GM21360 (cell line): Measurements from ENCODE around the gene SGSM1.
"Not testable (repeated sequence)": the region's sequence is repeated elsewhere in the genome, so short reads cannot be mapped to it uniquely, and the experiment has no call there.

Experiments
- ATAC-seq: cut with Tn5 transposase; IDR thresholded peaks from one replicate; pipeline ENCODE4 v1.9.1; 2021; ENCODE audit warnings: mild to moderate bottlenecking, moderate library complexity; ENCODE audit not compliant: unreplicated experiment

Gene SGSM1

DNA sequence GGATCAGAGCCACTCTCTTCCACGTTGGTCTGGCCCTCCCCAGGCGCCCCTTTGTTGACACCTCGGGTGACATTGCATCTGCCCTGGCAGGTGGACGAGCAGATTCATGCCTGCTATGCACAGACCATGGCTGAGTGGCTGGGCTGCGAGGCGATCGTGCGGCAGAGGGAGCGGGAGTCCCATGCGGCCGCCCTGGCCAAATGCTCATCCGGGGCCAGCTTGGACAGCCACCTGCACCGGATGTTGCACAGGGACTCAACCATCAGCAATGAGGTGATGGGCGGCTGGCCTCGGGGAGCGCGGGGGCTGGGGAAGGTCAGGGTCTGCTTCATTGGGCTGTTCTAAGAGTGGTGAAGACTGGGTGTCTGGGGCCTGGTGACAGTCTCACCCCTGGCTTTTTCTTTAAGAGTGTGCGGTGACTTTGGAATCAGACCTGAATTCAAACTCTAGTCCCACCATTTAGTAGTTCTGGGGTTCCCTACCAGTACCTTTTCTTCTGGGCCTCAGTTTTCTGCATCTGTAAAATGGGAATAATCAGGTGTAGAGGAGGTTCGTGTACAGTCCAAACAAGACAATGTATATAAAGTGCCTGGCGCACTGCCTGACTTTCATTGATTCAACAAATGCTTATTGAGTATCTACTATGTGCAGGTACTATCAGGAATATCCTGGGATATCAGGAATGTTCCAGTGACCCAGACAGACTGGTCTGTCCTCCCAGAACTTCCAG, 87.5 kb downstream of the SGSM1 start:
- ATAC-seq, result no peak

DNA sequence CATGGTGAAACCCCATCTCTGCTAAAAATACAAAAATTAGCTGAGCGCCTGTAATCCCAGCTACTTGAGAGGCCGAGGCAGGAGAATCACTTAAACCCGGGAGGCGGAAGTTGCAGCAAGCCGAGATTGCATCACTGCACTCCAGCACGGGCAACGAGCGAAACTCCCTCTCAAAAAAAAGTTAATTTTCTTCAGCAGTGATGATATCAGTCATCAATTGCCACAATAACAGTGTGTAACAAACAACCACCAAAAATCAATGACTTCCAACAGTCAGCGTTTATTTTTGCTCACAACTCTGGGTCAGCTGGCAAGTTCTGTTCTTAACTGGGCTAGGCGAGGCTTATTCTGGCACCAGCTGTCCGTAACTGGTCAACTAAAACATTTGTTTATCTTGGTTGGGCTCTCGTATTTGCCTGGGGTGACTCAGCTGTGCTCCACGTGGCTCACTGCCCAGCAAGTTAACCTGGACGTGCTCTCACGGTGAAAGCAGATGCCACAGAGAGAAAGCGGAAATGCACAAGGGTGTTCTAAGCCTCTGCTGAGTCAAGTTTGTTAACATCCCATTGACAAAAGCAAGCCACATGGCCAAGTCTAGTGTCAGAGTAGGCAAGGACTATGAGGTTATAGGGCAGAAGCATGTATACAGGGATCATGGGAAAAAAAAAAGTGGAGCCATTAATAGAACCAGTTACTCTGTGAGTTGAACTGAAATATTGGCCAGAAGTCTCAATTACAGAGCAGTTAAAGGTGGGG, 88.4 kb downstream of the SGSM1 start:
- ATAC-seq, result no peak

DNA sequence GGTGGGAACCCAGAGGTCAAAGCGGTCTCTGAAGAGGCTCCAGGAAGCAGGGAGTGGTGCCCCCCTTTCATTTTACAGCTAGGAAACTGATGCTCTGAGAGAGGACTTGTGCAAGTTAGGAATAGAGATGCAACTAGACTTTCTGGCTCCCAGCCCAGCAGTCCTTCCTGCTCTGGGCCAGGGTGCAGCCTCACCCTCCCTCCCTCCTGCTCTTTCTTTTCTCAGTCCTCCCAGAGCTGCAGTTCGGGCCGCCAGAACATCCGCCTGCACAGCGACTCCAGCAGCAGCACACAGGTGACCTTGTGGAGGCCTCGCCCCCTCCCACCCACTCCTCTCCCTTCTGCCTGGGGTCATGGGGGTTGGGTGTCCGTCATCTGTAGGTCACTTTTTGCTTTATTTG, 89.0 kb downstream of the SGSM1 start:
- ATAC-seq, result no peak

- ATAC-seq, result no peak
These were observed 95.4 kb downstream of the SGSM1 start for GRCh38 chr22:24901448-24901847.

DNA sequence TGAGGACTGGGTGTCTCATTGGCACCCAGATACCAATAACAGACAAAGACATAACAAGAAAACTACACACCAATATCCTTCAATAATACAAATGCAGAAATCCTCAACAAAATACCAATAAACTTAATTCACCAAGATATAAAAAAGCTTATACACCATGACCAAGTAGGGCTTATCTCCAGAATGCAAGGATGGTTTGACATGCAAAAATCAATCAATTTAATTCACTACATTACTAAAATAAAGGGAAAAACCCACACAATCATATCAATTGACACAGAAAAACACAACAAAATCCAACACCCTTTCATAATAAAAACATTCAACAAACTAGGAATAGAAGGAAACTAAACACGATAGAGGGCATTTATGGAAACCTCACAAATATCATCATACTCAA, 99.9 kb downstream of the SGSM1 start:
- no peak for ATAC-seq

- not testable (repeated sequence) for ATAC-seq
These were observed 101.1 kb downstream of the SGSM1 start for GRCh38 chr22:24907101-24907500.

GRCh38 chr22:24920029-24920428, 114.0 kb downstream of the SGSM1 start:
- ATAC-seq, result no peak

DNA sequence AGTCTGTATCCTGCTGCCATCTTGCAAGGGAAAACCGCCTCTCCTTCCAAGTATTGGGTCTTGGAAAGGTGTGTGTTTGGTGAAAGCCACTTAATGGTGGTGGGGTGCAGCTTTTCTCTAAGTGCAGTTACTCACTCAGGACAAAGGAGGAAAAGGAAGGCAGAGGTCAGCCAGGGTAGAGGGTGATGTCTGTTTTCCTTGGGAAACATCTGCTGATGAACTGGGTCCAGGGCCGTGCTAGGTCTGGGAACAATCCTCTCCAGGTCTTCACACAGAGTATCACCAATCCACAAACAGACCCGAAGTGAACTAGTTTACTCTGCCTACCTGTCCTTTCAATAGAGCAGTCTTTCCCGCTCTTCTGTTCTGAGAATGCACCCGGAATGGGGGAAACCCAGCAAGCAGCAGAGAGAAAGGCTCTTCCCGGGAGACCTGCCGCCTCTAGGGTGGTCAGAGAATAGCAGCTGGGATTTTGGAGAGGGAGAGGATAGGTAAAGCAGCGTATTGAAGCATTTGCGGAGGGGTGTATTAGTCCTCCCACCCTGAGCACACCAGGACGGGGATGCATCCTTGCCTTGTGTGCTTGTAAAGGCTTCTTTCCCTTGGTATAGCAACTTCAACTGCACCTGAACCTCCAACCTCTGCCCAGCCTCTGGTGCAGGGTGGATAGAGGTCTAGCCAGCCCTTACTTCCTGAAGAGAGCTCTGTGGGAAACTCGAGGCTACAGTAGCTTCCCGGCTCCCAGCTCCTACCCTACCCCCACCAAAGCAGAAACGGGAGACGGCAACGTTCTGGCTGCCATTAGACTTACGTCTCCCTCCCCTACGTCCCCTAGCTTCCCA, 119.8 kb downstream of the SGSM1 start:
- no peak for ATAC-seq

DNA sequence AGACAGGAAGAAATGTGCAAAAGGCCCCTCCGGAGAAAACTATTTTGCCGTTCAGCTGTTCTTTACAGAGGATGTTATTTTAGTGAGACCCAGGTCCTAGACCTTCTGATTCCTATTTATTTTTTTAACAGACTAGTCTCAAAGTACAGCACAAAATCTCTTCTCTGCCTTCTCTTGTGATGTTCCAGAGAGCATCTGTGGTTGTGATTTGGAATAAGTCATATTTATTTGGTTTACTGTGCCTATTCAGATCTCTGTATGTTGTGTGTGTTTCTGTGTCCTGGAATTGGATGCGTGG, 120.4 kb downstream of the SGSM1 start:
- no peak for ATAC-seq

DNA sequence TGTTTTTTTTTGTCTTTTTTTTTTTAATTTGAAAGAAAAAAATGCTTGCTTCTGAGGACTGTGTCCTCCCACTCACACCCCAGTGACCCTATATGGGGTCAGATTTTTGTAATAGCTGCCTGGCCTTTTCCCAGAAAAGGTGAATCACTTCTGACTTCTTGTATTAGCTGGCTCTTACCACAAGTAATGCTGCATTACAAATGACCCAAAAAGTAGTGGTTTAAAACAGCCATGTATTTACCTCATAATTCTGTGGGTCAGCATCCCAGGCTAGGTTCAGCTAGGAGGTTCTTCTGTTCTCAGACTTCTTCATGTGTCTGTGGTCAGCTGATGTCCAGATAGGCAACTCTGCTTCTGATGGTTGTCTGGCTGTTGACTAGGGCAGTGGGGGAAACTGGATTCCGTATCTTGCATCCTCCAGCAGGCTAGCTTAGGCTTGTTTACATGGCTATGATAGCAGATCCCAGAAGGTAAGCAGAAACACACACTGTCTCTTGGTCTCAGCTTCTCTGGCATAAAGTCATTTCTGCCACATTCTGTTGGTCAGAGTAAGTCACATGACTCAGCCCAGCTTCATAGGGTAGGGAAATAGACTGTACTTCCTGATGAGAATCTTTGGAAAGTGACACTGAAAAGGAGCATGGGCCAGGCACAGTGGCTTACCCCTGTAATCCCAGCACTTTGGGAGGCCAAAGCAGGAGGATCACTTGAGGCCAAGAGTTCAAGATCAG, 121.0 kb downstream of the SGSM1 start:
- ATAC-seq, result no peak

DNA sequence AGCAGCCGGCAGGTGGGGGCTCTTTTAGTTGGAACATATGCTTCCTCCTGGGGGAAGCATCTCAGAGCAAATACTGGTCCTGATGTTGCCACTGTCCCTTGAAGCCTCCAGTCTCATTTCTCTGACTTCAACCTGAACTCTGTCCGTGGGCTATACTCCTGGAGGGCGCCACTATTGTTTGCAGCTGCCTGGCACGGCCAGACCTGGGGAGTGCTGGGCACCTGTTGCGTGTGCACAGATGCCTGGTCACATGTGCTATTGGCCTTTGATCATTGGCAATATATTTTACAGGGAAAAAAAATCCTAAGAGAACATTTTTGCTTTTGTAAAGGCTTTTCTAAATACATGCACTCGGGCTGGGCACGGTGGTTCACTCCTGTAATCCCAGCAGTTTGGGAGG, 122.3 kb downstream of the SGSM1 start:
- no peak for ATAC-seq

- ATAC-seq, result no peak
These were observed 124.7 kb downstream of the SGSM1 start for GRCh38 chr22:24930678-24931077.

DNA sequence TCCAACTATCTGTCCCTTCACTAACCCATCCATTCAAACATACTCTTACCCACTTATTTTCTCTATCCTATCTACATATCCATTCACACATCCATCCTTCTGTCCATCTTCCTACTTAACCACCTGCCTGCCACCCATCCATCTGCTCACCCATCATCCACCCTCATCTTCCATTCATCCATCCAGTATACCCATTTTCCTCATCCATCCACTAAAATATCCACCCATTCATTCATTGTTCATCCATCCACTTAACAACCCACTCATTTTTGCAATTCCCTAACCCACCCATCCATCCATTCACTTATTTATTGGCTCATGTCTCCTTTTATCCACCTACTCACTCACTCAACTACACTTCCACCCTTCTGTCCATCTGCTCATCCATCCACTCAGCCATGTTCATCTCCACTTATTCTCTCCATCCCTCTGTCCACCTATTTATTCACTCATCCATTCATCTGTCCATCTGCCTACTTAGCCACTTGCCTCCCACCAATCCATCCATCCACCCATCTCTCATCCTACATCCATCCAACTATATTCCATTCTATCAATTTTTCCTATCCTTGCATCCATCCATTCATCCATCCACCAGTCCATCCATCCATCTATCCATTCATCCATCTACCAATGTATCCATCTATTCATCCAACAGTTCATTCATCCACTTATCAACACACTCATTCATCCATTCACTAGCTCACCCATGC, 129.9 kb downstream of the SGSM1 start:
- no peak for ATAC-seq

DNA sequence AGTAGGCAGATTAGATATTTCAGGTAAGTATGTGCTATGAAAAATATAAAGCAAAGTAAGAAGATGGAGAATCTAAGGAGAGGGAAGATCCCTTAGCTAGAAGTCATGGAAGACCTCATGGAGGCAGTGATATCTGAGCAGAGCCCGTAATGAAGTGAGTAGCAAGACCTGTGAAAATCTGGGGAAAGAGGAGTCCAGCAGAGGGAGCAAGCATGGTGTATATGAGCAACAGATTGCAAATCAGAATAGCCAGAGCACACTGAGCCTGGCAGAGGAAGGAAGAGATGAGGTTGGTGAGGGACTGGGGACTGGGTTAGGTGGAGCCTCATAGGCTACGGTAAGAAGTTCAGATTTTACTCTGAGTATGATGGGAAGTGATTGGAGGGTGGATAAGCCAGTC, 131.1 kb downstream of the SGSM1 start:
- no peak for ATAC-seq

GRCh38 chr22:24938741-24939341, 132.8 kb downstream of the SGSM1 start:
- no peak for ATAC-seq

DNA sequence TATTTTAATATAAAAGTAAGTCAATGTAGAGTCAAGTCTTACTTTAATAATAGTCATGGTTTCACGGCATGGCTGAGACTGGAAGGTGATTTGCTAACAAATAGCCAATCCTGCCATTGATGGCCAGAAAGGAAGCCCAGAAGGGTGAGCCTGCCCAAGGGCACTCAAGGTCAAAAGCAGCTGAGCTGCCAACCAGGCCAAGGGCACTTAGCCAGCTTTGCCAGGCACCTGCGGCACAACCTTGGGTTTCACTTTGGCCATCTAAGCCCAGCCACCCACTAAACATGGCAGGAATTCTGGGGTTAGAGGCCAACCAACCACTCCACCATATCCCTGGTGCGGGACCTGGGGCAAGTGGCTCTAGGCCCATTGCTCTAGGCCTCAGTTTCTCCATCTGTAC, 136.3 kb downstream of the SGSM1 start:
- ATAC-seq, result no peak

GRCh38 chr22:24944217-24944937, 138.4 kb downstream of the SGSM1 start:
- ATAC-seq, result no peak

DNA sequence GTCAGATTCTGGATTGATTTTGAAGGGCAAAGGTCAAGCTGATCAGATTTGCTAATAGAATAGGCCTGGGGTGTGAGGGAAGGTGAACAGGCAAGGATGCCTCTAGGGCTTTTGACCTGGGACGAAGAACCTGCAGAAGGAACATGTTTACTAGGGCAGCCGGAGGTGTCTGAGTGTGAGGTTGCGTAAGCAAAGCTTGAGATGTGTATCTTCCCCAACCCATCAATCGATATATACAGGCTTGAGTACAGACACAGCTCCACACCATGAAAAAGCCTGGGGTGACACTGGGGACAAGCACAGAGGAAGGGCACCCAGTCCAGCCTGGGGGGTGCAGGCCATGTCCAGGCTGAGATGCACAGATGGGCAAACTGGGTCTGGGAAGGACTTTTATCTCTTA, 139.4 kb downstream of the SGSM1 start:
- no peak for ATAC-seq

GRCh38 chr22:24947383-24947782, 141.4 kb downstream of the SGSM1 start:
- ATAC-seq, result no peak
